Tibial nerve (tissue), 4 donors: ENCODE results near the gene ARHGEF11. TPM values are rescaled to one million over a fixed set of nuclear protein-coding genes. Genes with fewer than 3 reads are reported as not detected.

Experiments
- DNase-seq, 2 donors: peaks; one replicate each; pipeline ENCODE4 v3.0.0-alpha.2; 2019; ENCODE audit warnings: low spot score in 2 of 2
- H3K27ac ChIP-seq, 4 donors: fragments of 200-600 bp; sonication (generic) in 3 of 4; one replicate each; pipeline ENCODE4 v1.5.1; 2017 to 2019; ENCODE audit warnings: mild to moderate bottlenecking in 1 of 4
- H3K27me3 ChIP-seq, 2 donors: fragments of 200-600 bp; sonication (generic) in 1 of 2; one replicate each; pipeline versions ENCODE4 v1.5.1 to v1.6.0; 2017 to 2019
- H3K36me3 ChIP-seq, 3 donors: fragments of 200-600 bp; sonication (generic); one replicate each; pipeline ENCODE4 v1.5.1; 2018 to 2019
- H3K4me1 ChIP-seq, 4 donors: fragments of 200-600 bp; sonication (generic) in 3 of 4; one replicate each; pipeline ENCODE4 v1.5.1; 2017 to 2019
- H3K4me3 ChIP-seq, 4 donors: fragments of 200-600 bp; sonication (generic) in 3 of 4; one replicate each; pipeline ENCODE4 v1.5.1; 2017 to 2019; ENCODE audit warnings: mild to moderate bottlenecking in 1 of 4, moderate library complexity in 1 of 4
- H3K9me3 ChIP-seq, 4 donors: fragments of 200-600 bp; sonication (generic) in 3 of 4; one replicate each; pipeline ENCODE4 v1.5.1; 2017 to 2019
- EP300 ChIP-seq, 2 donors: sonication (generic); formaldehyde crosslinking; IDR thresholded peaks; one replicate each; pipeline ENCODE4 v1.6.1; 2017; ENCODE audit warnings: antibody characterized with exemption in 2 of 2, mild to moderate bottlenecking in 1 of 2
- POLR2A ChIP-seq, 2 donors: fragments of 450-650 bp; IDR thresholded peaks; one replicate each; pipeline ENCODE4 v1.6.1; 2017; ENCODE audit warnings: antibody characterized with exemption in 2 of 2, mild to moderate bottlenecking in 2 of 2, moderate library complexity in 2 of 2
- WGBS, 2 donors: methylation state at CpG; one replicate each; pipeline ENCODE4 v1.1.5; 2018; 5-methylcytosine and 5-hydroxymethylcytosine counted together
- total RNA-seq, 4 donors: library from RNA; depleted of rRNA; stranded (reverse); fragments of >200 nt; gene quantifications; one replicate each; pipeline ENCODE4 v1.1.0, GENCODE V29; 2016
- TF ChIP-seq, protein P1 (sequence below), 5 experiments: fragments of 200-600 bp in 3 of 5; fragments of 450-650 bp in 2 of 5; sonication (generic) in 3 of 5; IDR thresholded peaks; one replicate each; pipeline ENCODE4 v1.5.1; 2016 to 2019; ENCODE audit warnings: antibody characterized with exemption in 5 of 5, mild to moderate bottlenecking in 3 of 5, moderate library complexity in 2 of 5

Gene ARHGEF11
- total RNA-seq, 4 donors from 2014 or later, result 41.3 to 58.4 (median 46.8) TPM

DNA sequence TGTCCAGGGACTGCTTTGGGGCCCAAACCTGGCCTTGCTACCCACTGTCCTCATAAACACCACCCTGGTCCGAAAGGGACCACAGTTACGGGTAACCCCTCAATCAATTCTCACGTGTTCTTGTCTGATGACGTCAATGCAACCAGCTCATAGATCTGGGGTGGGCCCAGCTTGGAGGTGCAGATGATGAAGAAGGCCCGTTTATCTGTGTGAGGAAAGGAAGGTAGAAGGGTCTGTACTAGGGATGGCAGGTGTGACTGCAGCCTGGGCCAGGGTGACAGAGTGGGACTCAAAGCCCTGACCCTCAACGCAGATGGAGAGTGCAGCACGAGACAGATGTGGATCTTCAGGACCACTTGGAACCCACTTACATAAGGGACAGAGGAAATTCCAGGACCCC lies 103.0 kb downstream of the ARHGEF11 start:
- TF ChIP-seq, protein P1, sequence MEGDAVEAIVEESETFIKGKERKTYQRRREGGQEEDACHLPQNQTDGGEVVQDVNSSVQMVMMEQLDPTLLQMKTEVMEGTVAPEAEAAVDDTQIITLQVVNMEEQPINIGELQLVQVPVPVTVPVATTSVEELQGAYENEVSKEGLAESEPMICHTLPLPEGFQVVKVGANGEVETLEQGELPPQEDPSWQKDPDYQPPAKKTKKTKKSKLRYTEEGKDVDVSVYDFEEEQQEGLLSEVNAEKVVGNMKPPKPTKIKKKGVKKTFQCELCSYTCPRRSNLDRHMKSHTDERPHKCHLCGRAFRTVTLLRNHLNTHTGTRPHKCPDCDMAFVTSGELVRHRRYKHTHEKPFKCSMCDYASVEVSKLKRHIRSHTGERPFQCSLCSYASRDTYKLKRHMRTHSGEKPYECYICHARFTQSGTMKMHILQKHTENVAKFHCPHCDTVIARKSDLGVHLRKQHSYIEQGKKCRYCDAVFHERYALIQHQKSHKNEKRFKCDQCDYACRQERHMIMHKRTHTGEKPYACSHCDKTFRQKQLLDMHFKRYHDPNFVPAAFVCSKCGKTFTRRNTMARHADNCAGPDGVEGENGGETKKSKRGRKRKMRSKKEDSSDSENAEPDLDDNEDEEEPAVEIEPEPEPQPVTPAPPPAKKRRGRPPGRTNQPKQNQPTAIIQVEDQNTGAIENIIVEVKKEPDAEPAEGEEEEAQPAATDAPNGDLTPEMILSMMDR (IDR thresholded peaks at IDR 0.05), result no peak
- TF ChIP-seq POLR2A (IDR thresholded peaks at IDR 0.05) (no peak), EP300 (IDR thresholded peaks at IDR 0.05) (no peak)
- Histone ChIP-seq H3K9me3 (no peaks in the 10 kb centered on the region), H3K27ac (no peak overlapping the region), H3K27me3 (no peaks in the 10 kb centered on the region), H3K36me3 (peaks cover 0 to 100% (median 6%) of the 10 kb centered on the region in 3 donors), H3K4me3 (no peak overlapping the region), H3K4me1 (no peaks in the 10 kb centered on the region)
- no peak for DNase-seq
- WGBS, 2 donors, result 87 to 88% methylated on average over 7 of the region's 7 CpGs

DNA sequence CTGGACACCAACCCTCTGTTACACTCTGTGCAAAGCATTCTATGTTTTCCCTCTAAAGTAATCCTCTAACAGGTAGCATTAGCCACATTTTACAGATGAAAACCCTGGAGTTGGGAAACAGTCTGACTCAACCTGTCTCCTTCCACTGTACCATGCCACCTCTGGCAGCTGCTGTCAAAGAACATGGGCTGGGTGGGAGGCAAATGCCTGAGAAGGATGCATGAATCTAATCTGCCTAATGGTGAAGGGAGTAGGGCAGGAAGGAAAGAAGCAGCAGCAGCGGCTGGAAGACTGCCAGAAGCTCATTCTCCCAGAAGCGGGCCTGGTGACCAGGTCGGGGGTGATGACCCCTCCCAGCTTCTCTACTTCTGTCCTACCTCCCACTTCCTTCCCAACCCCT lies 103.4 kb downstream of the ARHGEF11 start:
- Histone ChIP-seq H3K4me3 (no peak overlapping the region), H3K27me3 (no peaks in the 10 kb centered on the region), H3K36me3 (peaks cover 0 to 100% (median 6%) of the 10 kb centered on the region in 3 donors), H3K9me3 (no peaks in the 10 kb centered on the region), H3K4me1 (no peaks in the 10 kb centered on the region), H3K27ac (no peak overlapping the region)
- WGBS, 2 donors, result 59 to 71% methylated on average over 3 of the region's 3 CpGs
- TF ChIP-seq EP300 (IDR thresholded peaks at IDR 0.05), result no peak
- no peak for DNase-seq

DNA sequence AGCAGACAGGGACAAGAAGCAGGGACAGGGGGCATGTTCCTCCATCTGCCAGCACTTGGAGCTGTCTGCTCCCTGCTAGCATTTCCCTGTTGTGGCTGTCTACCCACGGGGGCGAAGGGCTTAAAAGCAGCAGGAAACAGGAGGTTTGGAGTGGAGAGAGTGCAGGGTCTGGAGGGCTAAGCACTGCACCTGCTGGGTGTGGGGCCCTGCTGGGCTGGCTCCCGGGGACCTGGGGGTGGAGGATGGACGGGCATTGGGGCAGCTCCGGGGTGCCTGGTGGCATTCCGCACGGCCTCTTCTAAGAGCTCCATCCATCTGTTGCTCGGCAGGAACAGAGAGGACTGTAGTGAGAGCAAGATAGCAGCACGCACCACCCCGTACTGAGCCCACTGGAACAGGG lies 103.9 kb downstream of the ARHGEF11 start:
- H3K36me3 ChIP-seq, result peaks cover 0 to 100% (median 6%) of the 10 kb centered on the region in 3 donors
- no peak for DNase-seq
- WGBS, 2 donors, result 87 to 93% methylated on average over 9 to 10 of the region's 10 CpGs

DNA sequence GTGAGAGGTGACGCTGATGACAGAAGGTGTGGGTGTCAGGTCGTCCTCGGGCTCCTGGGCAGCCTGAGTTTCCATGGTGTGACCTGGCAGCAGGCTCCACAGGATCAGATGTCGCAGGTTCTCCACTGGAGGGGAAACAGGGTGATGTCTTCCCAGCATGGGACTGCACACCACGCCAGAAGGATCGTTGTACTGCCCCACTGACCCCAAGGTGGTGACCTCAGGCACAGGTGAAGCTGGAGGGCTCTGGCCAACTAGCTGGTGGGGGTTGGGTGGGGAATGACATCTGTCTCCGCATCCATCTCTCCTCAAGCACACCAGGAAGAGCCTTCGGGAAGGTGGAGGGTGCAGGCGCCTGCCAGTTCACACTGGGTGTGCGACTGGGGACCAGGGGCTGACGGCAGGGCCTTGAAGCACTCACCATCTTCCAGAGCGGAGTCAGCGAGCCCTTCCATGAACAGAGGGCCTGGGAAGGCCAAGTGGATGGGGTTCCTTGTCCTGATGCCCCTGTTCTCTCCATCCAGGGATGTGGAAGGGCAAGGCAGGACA lies 105.7 kb downstream of the ARHGEF11 start:
- 89 to 90% methylated on average over 11 to 13 of the region's 13 CpGs for WGBS, 2 donors
- no peak overlapping the region for H3K4me3 ChIP-seq
- H3K27ac ChIP-seq, result no peak overlapping the region
- H3K36me3 ChIP-seq, result peaks cover 0 to 100% (median 6%) of the 10 kb centered on the region in 3 donors
- no peaks in the 10 kb centered on the region for H3K9me3 ChIP-seq
- H3K27me3 ChIP-seq, result no peaks in the 10 kb centered on the region
- TF ChIP-seq, protein P1 (IDR thresholded peaks at IDR 0.05), result no peak
- no peak for TF ChIP-seq EP300 (IDR thresholded peaks at IDR 0.05)
- no peak for TF ChIP-seq POLR2A (IDR thresholded peaks at IDR 0.05)
- no peak for DNase-seq
- no peaks in the 10 kb centered on the region for H3K4me1 ChIP-seq

More for the DNA sequence above, 103.9 kb downstream of the ARHGEF11 start:
- Histone ChIP-seq H3K27ac (no peak overlapping the region), H3K9me3 (no peaks in the 10 kb centered on the region), H3K4me1 (no peaks in the 10 kb centered on the region), H3K27me3 (no peaks in the 10 kb centered on the region), H3K4me3 (no peak overlapping the region)
- no peak for TF ChIP-seq EP300 (IDR thresholded peaks at IDR 0.05)
- no peak for TF ChIP-seq POLR2A (IDR thresholded peaks at IDR 0.05)
- TF ChIP-seq, protein P1 (IDR thresholded peaks at IDR 0.05), result no peak

DNA sequence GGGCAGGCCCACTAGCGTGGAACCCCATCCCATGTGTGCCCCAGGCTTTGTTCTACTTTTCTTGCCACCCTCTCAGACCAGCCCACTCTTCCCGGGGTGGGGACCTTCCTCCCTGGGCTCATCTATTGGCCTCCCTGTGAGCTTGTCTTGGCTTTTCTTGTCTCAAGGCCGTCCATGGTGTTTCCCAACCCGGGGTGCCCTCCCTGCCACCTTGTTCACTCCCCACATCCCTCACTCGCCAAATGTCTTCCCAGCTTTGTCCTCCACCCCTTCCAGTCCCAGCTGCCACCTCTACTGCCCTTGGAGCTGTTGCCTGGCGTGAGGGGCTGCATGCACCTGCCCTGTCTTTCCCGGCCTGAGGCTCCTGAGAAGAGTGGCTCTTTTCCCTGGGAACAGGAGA lies 106.7 kb downstream of the ARHGEF11 start:
- TF ChIP-seq, protein P1 (IDR thresholded peaks at IDR 0.05), result no peak
- TF ChIP-seq POLR2A (IDR thresholded peaks at IDR 0.05), result no peak
- TF ChIP-seq EP300 (IDR thresholded peaks at IDR 0.05), result no peak
- H3K27ac ChIP-seq, result no peak overlapping the region
- H3K4me1 ChIP-seq, result no peaks in the 10 kb centered on the region
- no peaks in the 10 kb centered on the region for H3K9me3 ChIP-seq
- H3K27me3 ChIP-seq, result no peaks in the 10 kb centered on the region
- H3K4me3 ChIP-seq, result no peak overlapping the region
- peaks cover 0 to 99% (median 6%) of the 10 kb centered on the region in 3 donors for H3K36me3 ChIP-seq
- DNase-seq, result no peak
- WGBS, 2 donors, result 72 to 88% methylated on average over 7 of the region's 7 CpGs
